ENCODE measurements around the gene URB2.
A peak's percentile ranks its signal among the peaks of the same experiment; 100 is the strongest.
"Not testable (repeated sequence)": the region's sequence is repeated elsewhere in the genome, so short reads cannot be mapped to it uniquely, and the experiment has no call there.

URB2 gene

GRCh38 chr1:229696385-229696784 is 70.3 kb downstream of the URB2 start:
- no peak for DNase-seq

GRCh38 chr1:229699613-229700267 is 73.7 kb downstream of the URB2 start:
- DNase-seq = peak; percentile 32

- DNase-seq = no peak
These were observed 78.1 kb downstream of the URB2 start for GRCh38 chr1:229704157-229704556.

GRCh38 chr1:229705152-229705551 is 79.1 kb downstream of the URB2 start:
- DNase-seq = not testable (repeated sequence)

GRCh38 chr1:229707127-229707526 is 81.1 kb downstream of the URB2 start:
- not testable (repeated sequence) for DNase-seq

GRCh38 chr1:229709500-229710013 is 83.5 kb downstream of the URB2 start:
- no peak for DNase-seq
